ENCODE data around the gene FCN1.
"Not testable (repeated sequence)": the region's sequence is repeated elsewhere in the genome, so short reads cannot be mapped to it uniquely, and the experiment has no call there.

Gene FCN1

DNA sequence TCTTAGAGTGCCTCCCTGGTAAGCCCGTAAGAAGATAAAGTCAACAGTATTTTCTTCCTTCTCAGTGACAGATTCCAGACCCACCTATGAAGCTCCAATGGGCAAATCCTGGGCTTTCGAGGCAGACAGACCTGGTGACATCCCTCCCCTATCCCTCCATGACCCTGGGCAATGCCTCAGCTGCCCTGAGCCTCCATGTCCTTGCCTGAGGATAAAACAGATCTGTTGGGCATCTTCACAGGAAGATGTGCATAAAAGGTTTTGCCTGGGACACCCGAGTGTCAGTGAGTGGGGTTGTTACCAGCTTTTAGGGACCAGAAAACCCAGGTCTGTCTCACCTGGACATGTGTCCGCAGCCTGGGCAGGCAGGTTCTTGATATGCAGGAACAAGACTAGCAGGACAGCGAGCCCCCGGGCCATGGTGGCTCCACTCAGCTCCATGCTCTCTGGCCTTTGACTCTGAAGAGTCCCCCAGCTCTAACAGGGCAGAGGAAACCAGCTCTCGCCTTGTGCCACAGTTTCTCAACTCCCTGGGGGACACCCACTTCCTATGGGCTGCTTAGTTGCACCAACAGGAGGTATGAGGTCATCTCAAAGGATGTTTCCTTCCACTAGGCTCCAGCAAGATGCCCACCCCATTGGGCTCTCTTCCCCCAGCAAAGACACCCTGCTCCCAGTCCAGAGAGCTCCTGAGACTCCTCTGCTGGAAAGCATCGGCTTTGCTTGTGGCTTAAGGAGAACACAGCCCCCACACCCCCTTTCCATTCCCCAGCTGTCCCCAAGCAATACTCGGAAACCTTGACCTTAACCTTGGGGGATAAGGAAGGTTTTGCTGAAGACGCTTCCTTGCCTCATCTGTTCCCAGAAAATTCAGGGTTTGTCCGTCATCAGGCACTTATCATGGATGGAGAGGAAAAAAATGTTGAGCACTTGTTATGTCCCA lies at the start of gene FCN1:
Gene FCN1, minus strand, starts transcription at position 482 of the 943 bp plus-strand sequence. Its CDS starts 41 bp downstream, at position 441.
- DNase-seq (ENCODE audit: low read depth), result no peak

DNA sequence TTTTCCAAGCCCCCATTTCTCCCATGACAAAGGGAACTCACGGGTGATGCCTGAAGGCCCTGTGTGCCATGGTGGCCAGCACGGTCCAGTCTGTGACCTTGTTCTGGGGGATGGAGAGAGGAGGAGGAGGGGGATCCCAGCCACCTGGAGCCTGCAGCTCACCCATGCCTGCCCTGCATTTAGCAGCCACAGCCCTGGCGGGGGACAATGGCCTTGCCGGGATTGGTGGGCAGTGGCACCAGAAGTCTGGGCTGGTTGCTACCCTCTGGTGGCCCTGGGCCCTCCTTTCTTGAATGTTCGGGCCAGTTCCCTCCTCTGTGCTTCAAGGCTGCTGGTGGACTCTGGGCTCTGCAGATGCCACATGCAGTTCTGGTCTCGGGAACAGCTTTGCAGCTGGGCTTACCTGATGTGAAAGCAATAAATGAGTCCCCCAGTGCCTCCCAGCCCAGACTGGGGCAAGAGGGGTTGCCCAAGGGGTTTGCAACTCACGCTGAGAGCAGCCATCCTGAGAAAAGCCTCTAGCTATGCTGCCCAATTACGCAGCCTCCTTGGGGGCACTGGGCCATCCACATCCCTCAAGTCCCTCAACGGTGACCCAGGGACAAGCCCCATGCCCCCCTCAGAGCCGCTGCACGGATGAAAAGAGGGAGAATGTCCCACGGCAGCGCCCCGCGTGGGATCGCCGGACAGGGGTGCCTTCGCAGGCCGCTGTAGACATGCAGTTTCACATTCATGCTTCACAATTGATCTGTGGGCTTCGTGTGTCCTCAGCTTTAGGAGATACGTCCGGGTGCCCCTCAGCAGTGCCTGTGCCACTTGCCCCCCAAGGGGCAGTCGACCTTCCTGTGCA lies 49.2 kb upstream of the FCN1 start:
- DNase-seq (ENCODE audit: low read depth), result no peak

DNA sequence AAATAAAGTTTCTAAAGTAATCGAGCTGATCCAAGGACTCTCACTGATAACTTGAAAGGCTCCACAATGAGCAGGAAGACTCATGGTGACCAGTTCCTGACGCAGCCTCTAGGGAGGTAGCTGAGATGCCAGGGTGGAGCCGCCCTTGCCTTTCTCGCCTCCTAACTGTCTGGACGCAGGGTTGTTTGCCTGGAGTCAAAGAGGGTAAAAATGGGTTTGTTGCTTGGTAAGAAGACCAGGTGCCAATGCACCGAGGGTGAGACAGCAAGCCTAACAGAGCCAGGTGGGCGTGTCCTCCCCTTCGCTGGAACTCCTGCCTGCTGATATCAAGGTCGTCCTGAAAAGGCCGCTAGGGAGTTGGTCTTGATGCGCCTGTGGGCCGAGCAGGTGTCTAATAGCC lies 48.6 kb upstream of the FCN1 start:
- no peak for DNase-seq (ENCODE audit: low read depth)

DNA sequence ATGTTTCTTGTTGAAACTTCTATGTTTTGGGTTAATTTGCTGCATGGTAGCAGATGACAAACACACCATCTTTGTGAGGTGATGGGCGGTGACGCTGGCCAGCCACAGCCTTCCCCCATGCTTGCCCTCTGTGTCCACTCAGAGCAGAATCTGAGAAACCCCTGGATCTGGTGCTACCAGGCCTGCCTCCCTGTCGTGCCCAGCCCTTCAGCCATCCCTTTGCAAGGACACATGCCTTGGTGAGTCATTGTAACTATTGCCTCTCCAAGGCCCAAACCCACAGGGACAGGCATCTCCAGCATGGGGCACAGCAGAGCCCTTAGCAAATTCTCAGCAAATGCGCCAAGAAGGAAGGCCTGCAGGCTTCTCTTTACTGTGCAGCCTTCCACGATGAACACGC lies 48.1 kb upstream of the FCN1 start:
- DNase-seq (ENCODE audit: low read depth), result no peak

DNA sequence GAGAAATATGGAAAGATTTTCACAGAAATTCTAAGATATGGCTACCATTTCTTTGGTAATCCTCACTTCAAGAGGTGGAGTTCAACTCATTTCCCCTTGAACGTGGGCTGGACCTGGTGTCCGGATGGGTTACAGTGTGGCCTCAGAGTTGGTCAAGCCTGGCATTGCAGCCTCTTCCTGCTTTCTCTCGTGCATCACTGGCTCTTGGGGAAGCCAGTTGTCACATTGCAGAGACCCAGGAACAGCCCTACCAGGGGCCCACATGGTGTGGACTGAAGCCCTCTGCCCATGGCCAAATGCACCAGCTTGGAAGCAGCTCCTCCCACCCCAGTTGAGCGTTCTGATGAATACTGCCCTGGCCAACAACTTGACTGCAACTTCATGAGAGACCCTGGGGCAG lies 47.7 kb upstream of the FCN1 start:
- no peak for DNase-seq (ENCODE audit: low read depth)

DNA sequence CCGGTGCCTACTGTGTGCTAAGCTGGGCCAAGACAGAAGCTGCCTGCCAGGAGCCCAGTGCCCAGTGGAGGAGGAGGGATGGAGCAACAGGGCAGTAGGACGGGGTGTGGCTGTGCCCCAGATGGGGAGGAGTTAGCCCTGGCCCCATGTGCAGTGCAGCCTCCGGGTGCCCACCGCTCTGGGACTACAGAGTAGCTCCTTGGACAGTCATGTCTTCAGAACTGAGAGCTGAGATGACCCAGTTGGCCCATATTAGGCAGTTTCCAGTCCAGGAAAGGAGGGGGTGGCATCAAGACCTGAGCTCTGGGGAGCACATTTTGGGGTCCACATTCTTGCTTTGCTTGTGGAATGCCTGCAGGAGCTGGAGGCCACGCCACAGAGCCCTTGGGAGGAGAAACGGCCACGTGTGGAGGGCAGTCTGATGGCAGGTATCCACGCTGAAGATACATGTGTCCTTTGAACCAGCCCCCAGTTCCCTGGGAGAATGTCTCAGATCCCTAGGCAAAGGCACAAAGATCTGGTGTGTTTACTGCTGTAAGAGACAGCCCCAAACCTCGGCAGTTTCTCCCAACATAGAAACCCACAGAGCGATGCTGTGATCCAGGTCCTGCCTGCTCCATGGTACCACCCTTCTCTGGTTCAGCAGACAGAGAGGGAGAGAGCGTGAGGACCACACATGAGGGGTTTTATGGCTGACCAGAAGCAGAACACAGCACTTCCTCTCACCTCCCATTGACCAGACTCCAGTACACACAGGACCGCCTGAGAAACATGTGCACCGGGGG lies 46.8 kb upstream of the FCN1 start:
- no peak for DNase-seq (ENCODE audit: low read depth)

DNA sequence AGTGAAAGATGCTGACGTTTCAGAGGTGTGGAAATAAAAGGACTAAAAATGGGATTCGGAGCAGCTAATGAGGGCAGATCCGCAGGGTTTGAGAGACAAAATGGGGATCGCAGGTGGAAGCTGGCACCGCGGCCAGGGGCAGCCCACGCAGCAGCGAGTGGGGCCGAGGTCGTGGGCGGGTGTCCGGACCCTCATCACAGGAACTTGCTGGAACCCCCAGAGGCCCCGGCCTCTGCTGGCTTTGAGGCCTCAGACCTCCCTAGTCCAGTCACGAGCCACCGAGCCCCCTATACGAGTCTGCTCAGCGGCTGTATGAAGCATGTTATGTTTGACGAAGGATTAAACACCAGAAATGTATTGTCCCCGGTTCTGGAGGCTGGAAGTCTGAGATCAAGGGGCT lies 45.8 kb upstream of the FCN1 start:
- no peak for DNase-seq (ENCODE audit: low read depth)

DNA sequence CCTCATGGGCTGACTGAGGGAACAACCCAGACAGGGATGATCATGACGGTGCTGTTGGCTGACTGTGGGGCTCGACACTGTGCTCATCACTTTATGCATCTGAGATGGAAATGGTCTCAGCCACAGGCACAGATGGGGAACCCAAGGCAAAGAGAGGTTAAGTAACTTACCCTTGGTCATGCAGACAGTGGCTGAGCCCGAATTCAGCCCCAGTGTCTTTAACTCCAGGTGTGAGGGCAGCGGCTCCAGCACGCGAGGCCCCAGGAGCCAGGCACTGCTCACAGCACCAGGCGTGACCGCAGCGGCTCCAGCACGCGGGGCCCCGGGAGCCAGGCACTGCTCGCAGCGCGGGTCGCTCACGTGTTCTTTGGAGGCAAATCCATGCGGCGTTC lies 45.3 kb upstream of the FCN1 start:
- no peak for DNase-seq (ENCODE audit: low read depth)

DNA sequence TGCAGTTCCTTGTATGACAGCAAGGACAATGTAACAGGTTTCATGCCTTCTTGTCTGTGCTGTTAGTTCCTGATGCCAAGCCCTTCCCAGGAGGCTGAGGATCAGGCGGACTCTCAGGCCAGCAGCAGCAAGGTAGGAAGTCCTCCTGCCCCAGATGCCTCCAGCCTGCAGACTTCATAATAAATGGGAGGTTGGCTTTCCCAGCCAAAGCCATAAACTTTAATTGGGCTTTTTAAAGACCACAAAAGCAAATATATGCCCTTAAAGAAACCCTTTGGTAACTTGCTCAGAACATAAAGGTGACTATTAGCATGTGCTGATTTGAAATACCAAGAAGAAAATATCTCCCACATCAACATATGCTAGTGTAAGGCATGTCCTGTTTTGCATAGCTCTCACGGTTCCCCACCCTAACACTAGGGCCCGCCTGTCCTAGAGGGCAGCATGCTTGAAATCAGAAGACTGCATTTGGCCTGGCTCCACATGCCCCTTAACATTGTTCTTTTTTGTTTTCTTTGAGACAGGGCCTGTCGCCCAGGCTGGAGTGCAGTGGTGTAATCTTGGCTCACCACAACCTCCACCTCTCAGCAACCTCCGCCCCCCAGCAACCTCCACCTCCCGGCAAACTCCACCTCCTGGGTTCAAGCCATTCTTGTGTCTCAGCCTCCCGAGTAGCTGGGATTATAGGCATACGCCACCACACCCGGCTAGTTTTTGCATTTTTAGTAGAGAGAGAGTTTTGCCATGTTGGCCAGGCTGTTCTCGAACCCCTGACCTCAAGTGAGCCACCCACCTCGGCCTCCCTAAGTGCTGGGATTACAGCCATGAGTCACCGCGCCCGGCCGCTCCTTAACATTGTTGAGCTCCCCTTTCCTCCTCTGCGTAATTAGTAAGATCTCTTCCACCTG lies 44.6 kb upstream of the FCN1 start:
- DNase-seq (ENCODE audit: low read depth), result no peak

DNA sequence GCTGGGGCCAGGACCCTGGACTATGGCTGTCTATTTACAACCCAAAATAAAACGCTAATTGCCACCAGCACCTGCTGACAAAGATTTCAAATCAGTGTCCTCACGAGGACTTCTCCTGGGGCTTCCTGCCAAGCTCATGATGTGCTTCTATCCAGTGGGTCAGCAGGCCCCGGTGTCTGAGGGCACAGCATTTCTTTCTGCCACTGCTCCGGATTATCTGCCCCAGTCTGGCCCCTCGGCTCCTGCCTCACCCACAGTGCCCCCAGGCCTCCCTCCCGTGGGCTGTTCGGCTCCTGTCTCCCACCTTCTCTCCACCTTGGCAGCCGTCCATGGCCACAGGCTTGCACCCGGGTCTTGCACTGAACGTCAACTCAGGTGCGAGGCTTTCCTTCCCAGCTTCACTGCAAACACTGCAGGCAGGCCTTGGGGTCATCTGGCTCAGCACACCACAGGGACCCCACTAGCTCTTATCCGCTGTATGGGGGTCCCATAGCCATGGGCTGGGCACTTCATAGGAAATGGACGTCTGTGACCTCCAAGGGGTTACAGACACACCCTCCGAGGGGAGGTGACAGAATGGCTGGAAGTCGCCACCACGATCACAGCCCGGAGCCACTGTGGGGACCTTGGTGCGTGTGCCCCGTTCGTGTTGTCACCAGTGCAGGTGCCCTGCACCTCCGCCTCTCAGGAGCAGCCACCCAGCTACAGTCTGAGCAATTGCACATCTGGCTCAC lies 43.8 kb upstream of the FCN1 start:
- DNase-seq (ENCODE audit: low read depth), result no peak

DNA sequence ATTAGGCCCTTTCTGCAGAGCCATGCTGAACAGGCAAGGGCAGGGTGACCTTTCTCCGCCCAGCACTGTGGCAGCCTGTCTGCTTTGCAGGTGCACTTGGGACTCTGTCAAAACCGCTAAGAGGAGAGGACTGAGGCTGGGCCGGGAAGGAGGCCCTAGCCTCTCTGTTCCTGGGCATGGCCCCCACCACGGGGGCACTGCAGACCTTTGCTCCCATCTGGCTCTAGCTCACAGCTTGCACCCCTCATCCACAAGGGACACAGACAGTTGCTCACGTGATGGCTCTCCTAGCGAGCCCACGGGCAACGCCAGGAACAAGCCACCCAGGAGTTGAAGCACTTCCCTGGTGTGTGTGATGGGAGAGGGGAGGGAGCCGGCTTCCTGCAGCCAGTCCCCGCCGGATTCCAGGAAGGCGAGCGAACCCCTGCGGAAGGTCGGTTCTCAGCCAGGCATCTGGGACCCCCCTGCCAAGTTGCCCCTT lies 43.0 kb upstream of the FCN1 start:
- no peak for DNase-seq (ENCODE audit: low read depth)

DNA sequence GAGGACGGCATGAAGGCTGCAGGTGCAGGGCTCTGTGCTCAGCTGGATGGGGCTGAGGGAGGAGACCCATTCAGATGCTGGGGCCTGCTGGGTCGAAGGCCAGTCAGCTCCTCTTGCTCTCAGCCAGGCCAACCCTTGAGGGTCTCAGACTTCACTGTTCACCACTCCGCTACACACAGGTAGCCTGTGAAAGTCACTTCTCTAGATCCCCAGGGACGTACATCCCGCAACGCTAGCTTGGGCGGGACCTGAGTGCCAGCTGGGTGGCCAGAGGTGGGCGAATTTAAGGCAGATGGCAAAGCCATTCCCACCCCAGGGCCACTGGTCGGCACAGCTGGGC lies 42.2 kb upstream of the FCN1 start:
- no peak for DNase-seq (ENCODE audit: low read depth)

DNA sequence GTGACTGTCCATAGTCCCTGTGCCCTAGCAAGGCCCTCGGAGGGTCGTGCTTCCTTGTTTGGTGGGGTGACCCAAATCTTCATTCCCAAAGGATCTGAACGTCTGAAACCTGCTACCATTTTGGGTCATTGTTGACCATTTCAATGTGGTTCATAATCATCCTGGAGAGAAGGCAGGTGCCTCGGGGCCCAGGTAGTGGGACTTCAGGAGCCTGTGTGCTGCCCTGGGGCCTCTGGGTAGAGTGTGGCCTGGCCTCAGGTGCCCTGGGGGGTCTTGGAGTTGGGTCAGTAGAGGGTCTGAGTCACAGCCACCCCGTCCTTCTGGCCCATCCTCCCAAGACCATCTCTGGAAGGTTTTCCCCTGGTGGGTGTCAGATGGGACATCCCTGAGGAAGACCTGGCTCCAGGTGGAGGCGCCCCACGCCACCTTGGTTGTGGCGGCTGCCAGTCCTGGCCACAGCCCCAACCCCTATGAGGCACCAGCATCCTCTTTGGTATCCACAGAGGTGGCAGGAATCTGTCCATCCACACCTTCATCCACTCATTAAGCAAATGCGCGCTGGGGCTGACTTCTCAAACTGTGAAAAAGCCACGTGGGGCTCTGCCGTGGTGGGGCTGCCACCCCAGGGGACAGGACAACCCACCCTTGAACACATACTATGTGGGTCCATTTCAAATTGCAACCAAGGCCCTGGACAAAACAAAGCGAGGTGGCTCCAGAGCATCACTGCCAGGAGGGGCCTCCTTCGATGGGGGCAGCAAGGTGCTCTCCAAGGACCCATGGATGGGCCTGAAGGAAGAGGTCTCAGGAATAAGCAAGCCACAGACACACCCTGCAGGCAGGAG lies 41.6 kb upstream of the FCN1 start:
- no peak for DNase-seq (ENCODE audit: low read depth)

DNA sequence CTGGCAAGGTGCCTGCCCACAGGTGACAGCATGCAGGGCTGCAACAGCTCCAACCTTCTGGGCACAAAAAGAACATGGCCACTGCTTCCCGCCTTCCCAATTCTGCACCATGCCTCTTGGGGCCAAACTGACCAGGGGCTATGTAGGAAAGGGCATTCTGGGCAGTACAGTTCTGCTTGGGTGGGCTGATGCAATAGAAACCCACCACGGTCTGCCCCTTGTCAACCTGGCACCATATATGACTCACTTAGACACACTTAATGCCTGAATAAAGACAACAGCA lies 40.2 kb upstream of the FCN1 start:
- DNase-seq (ENCODE audit: low read depth), result no peak

DNA sequence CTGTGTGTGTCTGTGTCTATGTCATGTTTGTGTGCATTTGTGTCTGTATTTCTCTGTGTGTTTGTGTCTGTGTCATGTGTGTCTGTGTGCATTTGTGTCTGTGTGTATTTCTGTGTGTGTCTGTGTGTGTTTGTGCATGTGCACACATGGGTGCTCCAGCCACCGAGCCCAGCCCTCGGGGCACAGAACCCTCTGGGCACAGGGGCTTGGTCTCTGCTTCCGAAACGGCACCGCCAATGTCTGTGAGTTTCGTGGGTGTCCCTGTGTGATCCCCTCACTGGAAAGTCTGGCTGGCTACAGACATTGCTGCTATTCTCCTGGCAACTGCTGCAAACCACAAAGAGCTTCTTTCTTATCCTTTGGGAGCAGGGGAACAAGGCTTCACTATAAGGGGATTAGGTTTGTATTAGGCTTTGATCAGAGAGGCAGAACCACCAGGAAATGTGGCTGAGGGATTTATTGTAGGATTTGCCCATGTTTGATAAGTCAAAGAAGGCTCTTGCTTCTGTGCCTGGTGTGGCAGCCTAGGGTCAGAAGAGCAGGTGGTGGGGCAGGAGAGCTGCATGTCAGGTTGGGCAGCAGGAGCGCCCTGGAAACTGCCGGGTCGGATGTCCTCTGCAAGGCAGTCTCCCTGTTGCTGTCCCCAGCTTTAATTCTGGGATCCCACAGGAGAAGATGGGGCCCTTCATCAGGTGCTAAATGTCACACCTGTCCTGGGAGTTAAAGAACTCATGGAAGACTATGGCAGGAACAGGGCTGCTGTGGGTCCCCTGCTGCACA lies 39.6 kb upstream of the FCN1 start:
- no peak for DNase-seq (ENCODE audit: low read depth)

DNA sequence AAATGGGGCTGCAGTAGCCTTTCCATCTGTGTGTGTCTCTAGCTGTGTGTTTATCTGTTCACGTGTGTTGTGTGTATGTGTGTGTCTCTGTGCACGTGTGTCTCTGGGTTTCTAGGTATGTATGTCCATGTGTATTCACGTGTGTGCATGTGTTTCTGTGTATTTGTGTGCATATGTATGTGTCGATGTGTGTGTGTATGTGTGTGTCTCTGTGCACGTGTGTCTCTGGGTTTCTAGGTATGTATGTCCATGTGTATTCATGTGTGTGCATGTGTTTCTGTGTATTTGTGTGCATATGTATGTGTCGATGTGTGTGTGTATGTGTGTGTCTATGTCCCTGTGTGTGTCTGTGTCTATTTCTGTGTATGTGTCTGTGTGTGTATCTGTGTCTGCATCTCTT lies 38.7 kb upstream of the FCN1 start:
- DNase-seq (ENCODE audit: low read depth), result not testable (repeated sequence)

DNA sequence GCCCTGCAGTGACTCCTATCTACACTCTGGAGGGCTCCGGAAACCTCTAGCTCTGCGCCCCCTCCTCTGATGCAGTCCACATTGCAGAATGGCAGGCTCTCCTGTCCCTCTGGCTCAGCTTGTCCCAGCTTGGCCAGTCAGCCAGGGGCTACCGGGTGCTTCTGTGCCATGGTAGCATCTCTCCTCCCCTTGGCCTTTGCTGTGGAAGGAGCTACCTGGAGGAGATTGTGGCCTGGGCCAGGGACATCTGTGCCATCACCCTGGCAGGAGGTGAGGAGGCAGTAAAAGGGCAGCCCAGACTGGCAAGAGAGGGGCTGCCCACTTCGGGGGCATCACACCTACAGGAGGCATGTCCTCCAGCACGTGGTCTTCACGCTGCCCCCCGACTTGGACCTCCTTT lies 38.1 kb upstream of the FCN1 start:
- no peak for DNase-seq (ENCODE audit: low read depth)

DNA sequence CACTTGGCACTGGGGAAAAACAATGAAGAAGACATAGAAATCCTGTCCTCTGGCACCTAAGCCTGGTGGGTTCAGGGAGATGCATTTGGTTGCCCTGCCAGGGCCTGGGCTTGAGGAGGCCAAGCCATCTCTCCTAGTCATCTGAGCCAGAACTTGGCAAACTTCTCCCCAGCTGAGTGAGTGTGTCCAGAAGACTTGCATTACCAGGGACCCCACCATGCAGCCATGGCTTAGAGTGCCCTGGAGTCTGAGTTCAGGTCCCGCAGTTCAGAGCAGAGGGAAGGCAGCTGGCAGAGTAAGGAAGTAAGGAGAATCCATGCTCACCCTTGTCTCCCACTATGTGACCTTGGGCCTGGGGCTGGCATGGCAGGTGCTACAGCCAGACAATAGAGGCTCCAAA lies 37.4 kb upstream of the FCN1 start:
- no peak for DNase-seq (ENCODE audit: low read depth)

DNA sequence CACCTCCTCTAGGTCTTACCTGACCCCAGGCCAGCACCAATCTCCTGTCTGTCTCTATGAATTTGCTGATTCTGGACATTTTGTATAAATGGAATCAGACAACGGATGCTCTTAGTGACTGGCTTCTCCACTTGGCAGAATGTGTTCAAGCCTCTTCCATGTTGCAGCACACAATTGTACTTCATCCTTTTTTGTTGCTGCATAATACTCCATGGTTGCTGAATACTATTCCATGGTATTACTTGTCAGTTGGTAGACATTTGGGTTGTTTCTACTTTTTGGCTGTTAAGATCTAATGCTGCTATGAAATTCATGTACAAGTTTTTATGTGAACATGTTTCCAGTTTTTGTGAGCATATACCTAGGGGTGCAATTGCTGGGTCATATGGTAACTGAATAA lies 34.3 kb upstream of the FCN1 start:
- no peak for DNase-seq (ENCODE audit: low read depth)
